Measurements from ENCODE around the gene TMEM200A.

DNA sequence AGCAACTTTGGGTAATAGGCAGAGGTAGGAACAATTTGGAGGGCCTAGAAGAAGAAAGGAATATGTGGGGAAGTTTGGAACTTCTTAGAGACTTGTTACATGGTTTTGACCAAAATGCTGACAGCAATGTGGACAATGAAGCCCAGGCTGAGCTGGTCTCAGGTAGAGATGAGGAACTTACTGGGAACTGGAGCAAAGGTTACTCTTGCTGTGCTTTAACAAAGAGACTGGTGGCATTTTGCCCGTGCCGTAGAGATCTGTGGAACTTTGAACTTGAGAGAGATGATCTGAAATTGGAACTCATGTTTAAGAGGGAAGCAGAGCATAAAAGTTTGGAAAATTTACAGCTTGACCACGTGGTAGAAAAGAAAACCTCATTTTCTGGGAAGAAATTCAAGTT, 28.3 kb upstream of the TMEM200A start:
- no peak for TF ChIP-seq POLR2A (IDR thresholded peaks at IDR 0.05)
- no peak for TF ChIP-seq POLR2AphosphoS5 (IDR thresholded peaks at IDR 0.05)
- no peak for TF ChIP-seq CTCF (IDR thresholded peaks at IDR 0.05)
- TF ChIP-seq EP300 (IDR thresholded peaks at IDR 0.05): no peak

Data from upper lobe of left lung (tissue), 4 donors.